GM21786 (cell line): ENCODE measurements around the gene DHX57.
"Not testable (repeated sequence)": the region's sequence is repeated elsewhere in the genome, so short reads cannot be mapped to it uniquely, and the experiment has no call there.

ENCODE experiments used
- ATAC-seq: cut with Tn5 transposase; IDR thresholded peaks from one replicate; pipeline ENCODE4 v1.9.1; 2021; ENCODE audit not compliant: unreplicated experiment

DHX57 gene

DNA sequence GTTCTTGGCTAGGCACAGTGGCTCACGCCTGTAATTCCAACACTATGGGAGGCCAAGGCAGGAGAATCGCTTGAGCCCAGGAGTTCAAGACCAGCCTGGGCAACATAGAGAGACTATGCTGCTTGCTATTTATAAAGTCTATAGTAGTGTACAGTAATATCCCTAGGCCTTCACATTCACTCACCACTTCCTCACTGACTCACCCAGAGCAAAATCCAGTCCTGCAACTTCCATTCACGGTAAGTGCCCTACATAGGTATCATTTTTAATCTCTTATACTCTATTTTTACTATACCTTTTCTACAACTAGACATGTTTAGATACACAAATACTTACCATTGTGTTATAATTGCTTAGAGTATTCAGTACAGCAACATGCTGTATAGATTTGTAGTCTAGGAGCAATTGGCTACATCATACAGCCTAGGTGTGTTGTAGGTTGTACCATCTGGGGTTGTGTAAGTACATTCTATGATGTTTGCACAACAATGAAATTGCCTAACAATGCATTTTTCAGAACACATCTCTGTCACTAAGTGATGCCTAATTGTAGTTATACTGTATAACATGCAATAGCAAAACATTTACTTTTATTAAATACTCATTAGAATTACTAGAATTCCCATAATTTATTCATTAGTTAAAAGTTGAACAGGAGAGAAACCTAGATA lies 8.8 kb downstream of the DHX57 start:
- no peak for ATAC-seq

DNA sequence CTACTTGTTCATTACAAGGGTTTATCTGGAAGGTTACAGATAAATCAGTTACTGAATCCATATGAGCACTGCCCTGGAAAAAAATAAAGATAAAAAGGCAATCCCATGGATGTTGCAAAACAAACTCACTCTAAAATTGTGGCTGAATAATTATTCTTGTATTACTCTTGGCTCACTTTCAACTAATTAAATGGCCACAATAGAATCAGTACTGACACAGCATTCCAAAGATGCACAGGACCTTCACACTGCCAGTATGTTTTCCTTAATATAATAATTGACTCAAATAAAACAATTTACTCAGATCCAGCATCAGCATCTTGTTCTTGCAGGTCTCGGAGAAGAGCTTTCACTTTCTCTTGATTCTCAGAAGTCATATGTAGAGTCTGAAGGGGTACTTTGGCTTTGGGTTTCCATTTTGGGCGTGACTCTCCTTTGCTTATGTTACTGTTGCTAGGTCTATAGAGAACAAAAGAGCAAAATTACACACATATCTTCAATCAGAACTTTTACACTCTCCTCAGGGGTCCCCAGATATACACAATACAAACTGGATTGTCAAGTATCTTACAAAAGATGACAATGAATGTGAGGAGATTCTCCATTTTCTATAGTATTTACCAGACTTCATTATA lies 12.6 kb downstream of the DHX57 start:
- peak; percentile 50 for ATAC-seq

DNA sequence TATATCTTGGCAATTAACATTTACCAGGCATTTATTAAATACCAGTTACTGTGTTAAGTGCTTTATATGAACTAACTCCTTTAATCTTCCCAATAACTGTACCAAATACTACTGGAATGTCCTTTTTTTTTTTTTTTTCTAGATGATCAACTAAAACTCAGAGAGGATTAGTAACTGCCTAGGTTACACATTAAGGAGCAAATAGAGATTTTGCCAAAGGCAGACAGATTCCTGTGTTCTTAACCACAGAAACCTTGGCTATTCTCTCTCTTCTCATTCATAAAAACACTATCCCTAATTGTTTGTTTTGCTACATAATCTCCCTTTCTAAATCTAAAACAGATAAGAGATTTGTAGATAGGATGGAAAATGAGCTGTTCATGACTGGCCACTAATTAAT lies 13.3 kb downstream of the DHX57 start:
- no peak for ATAC-seq

- no peak for ATAC-seq
Measured at GRCh38 chr2:38856165-38856564, 19.6 kb downstream of the DHX57 start.

GRCh38 chr2:38850045-38850444 lies 25.7 kb downstream of the DHX57 start:
- peak; percentile 99 for ATAC-seq

- ATAC-seq = no peak
Measured at GRCh38 chr2:38836791-38837190, 38.9 kb downstream of the DHX57 start.

GRCh38 chr2:38835990-38836389 lies 39.7 kb downstream of the DHX57 start:
- ATAC-seq = peak; percentile 98

DNA sequence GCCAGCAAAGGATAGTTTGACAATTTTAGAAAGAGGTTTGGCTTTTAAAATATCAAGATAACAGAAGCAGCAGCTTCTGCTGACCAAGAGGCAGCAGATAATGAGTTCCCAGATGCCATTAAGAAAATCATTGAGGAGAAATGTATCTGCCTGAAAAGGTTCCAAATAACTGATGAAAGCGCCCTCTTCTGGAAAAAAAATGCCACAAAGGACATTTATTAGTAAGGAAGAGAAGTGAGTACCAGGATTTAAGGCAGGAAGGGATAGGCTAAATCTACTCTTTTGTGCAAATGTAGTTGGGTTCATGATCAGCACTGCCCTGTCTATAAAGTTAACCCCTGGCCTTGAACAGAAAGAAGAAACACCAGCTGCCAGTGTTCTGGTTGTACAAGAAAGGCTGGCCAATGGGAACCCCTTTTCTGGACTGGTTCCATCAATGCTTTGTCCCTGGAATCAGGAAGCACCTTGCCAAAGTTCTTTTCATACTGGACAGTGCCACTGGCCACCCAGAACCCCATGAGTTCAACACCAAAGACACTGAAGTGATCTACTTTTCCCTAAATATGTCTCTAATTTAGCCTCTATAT lies 40.6 kb downstream of the DHX57 start:
- ATAC-seq = no peak

DNA sequence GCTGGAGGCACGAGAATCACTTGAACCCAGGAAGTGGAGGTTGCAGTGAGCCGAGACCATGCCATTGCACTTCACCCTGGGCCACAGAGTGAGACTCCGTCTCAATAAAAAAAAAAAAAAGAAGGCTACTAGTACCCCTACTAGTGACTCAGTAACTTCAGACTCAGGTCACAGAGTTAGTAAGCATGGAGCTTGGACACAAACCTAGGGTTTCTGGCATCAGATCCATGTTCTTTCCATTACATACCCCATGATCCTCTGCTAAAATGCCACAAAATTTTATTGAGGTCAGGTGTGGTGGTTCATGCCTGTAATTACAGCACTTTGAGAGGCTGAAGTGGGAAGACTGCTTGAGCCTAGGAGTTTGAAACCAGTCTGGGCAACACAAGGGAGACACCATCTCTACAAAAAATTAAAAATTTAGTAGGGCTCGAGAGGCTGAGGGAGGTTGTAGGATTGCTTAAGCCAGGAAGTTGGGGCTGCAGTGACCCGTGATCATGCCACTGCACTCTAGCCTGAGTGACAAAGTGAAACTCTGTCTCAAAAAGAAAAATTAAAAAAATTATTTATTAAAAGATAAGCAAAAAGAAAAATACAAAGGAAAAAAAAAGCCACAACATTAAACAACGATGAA lies 45.1 kb downstream of the DHX57 start:
- no peak for ATAC-seq

GRCh38 chr2:38829971-38830370 lies 45.8 kb downstream of the DHX57 start:
- no peak for ATAC-seq

GRCh38 chr2:38828460-38828859 lies 47.3 kb downstream of the DHX57 start:
- no peak for ATAC-seq

- not testable (repeated sequence) for ATAC-seq
Measured at GRCh38 chr2:38827539-38828145, 48.1 kb downstream of the DHX57 start.

DNA sequence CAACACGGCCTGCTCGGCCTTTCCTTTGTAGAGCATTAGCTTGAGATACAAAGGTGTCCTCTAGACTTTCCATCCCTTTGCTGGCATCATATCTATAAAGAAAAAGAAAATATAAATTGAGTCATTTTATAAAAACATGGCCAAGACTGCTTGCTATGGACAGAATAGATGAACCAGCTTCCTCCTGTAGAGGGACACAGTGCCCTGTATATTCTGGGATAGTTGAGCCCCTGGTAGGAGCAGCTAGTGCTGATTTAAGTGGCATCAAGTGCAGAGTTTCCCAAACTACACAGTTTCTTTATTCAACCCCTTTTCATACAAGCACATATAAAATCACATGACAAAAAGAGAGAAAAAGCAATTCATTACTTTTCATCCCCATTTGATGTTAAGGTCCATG lies 49.8 kb downstream of the DHX57 start:
- no peak for ATAC-seq

GRCh38 chr2:38824906-38825305 lies 50.8 kb downstream of the DHX57 start:
- no peak for ATAC-seq

GRCh38 chr2:38823386-38823785 lies 52.3 kb downstream of the DHX57 start:
- no peak for ATAC-seq

GRCh38 chr2:38818565-38818964 lies 57.2 kb downstream of the DHX57 start:
- ATAC-seq = no peak

- no peak for ATAC-seq
Measured at GRCh38 chr2:38815936-38816335, 59.8 kb downstream of the DHX57 start.

DNA sequence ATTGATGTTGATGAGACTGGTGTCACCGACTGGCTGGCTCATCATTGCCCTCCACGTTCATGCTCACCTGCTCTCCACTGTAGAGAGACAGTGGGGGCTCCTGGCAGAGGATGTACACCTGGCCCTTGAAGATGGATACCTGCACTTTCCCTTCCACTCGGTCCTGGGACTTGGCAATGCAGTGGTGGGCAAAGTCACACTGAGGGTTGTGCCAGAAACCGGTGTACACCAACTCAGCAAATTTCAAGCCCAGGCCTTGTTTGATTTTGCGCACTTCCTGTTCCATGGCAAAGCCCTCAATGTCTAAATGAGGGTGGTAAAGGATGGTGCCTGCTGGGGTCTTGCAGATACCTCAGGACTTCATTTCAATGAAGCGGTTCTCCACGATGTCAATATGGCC lies 65.2 kb downstream of the DHX57 start:
- no peak for ATAC-seq

DNA sequence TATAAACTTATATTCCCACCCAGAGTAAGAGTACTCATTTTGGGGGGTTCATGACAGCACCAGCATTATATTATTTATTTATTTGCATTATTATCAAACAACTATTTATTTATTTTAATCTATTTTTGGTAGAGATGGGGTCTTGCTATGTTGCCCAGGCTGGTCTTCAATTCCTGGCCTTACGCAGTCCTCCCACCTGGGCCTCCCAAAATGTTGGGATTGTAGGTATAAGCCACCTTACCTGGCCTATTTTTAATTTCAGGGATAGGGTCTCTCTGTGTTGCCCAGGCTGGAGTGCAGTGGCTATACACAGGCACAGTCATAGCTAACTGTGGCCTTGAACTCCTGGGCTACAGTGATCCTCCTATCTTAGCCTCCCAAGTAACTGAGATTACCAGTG lies 67.1 kb downstream of the DHX57 start:
- no peak for ATAC-seq

- ATAC-seq = no peak
Measured at GRCh38 chr2:38806733-38807059, 69.0 kb downstream of the DHX57 start.

DNA sequence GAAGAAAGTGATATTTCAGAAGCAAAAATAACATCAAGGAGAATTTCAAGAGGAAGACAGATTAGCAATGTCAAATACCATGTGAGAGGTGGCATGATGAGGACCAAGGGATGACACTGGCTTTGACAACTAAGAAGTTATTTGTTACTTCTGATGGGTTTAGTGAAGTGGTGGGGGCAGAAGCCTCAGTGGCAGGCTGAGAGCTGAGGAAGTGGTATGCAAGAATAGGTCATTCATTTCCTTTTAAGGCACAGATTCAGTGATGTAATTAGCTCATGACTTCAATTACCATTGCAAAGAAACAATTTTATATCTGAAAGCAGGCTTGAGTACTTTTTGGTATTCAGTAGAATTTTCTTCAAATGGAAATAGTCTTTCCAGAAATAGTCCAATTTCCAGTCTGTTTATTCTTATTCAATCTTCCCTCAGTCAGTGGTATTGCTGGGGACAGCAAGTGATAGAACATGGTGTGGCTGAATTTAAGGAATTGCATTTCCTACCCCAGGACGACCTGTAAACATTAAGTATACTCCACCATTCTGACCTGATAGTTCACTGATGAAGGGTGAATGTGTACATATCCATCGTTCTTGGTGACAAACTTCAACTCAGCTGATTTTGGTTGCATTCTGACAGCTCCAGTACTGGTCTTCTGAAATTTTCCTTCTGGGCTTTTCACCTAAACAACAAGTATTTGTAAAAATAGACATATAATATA lies 69.6 kb downstream of the DHX57 start:
- no peak for ATAC-seq
